ENCODE results near the gene LRP1B.

LRP1B gene

GRCh38 chr2:141943918-141944317, 186.9 kb downstream of the LRP1B start:
- no peak for DNase-seq

DNA sequence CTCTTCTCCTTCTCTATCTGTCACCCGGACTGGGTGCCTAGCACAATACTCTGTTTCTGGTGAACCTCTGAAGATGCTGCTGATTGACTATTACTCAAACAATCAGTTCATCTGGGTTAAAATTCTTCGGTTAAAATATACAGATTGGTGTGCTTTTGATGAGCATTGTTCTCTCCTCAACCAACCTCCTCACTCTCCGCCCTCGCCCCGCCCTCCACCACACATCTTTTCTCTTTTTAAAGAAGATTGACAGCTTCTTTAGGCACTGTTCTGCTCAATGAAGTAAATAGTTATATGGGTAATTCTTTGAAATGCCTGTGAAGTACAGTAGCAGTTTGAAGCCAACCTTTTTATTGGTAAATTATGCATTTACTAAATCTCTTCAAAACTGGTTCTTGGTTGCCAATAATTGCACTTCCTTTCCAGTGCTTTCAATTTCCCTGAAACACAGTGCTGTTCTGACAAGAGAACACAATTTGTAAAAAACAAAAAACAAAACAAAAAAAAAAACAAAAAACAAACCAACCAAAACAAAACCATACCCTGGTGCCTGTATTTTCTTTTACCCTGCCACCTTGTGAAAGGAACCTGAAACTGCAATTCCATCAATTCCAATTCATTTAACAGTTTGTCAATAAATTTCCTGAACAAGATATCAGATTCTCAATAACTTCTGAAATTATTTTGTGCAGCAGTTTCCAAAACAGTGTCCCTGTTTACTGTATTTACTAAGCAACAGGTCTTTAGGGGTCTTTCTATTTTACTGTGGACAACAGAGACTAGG, 188.6 kb downstream of the LRP1B start:
- no peak for DNase-seq

DNA sequence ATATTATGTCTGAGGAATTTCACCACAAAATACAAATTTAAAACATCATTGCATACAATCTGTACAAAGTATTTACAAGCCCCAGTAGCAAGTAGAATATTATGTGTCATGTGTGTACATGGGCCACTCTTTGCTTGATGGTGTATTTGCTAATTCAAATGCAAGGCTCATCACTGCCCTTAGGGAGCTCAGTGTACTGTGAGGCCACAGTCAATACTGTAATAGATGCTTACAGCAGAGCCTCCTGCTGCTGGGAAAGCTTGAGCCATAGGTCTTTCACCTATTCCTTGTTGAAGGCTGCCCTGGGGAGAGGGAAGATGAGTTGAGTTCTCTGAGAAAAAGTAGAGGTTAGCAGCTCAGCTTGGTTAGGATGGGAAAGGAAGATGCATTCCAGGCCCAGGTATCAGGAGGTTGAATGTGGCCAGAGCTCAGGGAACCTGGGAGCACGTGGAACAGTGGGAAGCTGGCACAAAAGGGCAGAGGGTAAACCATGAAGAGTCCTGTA, 189.6 kb downstream of the LRP1B start:
- no peak for DNase-seq

- no peak for DNase-seq
Observed at GRCh38 chr2:141940709-141941108, 190.1 kb downstream of the LRP1B start.

DNA sequence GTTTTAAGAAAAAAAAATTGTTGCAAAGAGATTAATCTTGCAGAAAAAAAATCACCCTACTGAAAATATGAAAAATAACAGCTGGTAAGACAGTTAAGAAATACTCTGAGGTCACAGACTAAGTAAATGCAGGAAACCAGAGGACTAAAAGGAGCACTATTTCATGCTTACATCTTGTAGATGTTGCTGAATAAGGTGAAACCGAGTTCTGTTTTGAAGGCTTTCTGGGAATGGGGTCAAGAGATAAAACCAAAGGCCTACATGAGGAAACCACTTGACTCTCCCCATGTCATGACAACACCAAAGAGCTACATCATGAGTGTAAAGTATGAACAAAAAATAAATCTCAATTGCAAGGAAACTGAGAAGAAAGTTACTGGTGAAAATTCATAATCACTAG, 197.6 kb downstream of the LRP1B start:
- no peak for DNase-seq

- no peak for DNase-seq
Observed at GRCh38 chr2:141932261-141932660, 198.6 kb downstream of the LRP1B start.

DNA sequence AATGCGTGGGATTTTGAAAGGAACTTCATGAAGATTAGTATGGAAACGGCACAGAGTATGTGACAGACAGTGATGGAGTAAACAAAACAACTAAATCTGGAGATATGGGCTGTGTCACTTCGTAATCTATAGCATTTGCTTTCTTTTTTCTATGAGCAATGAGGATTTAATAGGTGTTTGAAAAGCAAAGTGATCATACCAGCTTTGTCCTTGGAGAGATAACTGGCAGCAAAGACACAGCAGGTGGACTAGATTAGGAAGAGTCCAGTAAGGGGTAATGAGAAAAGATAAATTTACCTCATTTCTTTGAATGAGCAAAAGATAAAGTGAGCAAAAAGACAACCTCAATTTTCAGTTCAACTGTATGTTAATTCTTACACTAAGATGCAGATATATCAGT, 199.0 kb downstream of the LRP1B start:
- DNase-seq, result no peak

DNA sequence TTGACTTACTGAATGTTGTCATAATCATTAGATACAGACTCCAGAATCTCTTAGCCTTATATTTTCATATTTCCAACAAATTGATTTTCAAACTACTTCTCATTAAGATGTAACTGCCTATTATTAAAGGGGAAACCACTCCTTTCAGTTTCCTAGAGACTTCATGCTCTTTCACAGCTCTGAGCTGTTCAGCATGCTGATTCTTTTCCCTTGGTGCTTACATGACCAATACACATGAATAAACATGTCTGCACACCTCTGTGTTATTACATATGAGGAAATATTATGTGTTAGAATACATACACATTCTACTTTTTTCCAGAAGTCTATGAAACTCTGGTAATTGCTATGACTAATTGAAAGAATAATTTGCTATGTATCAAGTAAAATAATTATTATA, 200.0 kb downstream of the LRP1B start:
- DNase-seq, result no peak

GRCh38 chr2:141929331-141930252, 201.2 kb downstream of the LRP1B start:
- DNase-seq, result no peak

DNA sequence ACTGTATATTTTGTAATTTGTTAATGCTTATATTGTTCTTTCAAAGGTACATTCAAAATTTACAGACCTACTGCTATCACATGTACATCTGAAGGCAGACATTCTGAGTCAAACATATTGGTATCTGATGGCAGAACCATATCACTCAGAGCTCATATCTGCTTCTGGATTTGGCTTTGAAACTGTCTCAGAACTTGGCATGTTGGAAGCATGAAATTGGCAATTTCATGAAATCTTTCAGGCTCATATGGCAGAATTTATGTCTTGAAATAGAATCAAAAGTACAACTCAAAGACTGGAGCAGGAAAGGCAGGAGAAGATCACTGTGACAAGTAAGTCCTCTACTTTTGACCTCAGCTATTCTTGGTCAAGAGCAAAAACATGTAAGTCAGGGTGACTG, 202.3 kb downstream of the LRP1B start:
- no peak for DNase-seq

DNA sequence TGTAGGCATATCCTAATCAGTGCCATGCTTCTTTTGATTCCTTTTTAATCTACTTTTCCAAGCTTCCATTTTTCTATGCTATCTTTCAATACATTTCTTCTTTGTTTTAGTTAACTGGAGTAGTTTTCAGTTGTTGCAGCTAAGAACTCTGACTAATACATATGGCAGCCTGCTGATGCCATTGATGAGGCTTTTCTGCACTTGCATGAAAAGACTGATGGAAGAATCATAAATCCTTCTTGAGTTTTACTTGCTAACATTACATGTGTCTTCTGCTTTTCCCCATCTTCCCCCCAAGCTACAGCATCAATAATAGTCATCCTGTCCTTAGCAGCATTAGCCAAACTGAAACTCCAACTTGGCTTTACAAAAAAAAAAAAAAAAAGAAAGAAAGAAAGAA, 203.3 kb downstream of the LRP1B start:
- no peak for DNase-seq

DNA sequence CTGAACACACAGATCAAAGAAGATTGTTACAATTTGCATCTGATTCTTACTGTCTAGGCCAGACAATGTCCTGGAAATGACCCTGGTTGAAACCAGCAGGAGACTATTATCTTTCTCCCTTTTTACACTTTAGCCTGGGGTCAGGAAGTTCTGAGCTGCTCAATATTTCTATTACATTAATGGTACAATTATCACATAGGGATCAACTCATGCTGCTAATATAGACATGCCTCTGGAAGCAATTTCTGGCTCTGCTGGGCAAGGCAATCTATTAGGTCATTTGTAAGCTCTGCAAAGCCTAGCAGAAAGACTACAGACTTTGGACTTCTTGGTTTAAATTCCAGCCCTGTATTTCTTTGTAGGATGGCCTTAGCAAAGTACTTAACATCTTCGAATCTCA, 205.3 kb downstream of the LRP1B start:
- no peak for DNase-seq

DNA sequence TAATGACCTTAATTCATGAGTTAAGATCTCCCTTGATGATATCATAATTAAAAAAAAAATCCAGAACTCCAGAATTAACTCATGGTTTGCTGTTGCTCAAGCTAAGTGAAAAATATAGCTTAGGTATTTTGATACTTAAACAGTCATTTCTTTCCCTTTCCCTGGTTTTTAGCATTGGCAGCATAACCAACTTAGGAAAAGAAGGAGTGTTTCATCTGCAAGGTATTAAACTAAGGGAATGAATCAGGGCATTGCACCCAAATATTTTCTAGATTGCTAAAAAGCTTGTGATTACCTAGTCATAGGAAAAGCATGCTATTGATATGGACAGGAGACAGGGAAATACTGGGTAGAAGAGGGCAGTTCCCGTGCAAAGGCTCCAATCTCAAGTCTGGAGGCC, 207.2 kb downstream of the LRP1B start:
- no peak for DNase-seq

- DNase-seq, result no peak
Observed at GRCh38 chr2:141911485-141912066, 219.2 kb downstream of the LRP1B start.

DNA sequence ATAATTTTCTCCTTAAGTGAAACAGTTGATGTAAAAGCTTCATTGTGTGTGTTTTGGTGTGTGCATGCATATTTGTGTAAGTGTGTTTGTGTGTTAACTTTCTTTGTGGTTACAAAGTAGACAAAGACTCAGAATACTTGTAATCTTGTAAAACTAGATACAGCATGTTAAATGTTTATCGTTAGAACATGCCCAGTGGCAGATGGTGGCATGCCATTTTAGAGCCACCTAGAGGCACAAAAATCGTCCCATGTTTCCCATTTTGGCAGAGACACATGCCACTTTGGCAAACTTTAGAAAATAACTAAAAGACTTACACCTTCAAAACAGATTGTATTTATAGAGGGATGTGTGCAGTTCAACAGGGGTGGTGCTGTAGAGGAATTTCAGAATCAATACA, 224.1 kb downstream of the LRP1B start:
- DNase-seq, result no peak

GRCh38 chr2:141900826-141901225, 230.0 kb downstream of the LRP1B start:
- DNase-seq, result no peak

DNA sequence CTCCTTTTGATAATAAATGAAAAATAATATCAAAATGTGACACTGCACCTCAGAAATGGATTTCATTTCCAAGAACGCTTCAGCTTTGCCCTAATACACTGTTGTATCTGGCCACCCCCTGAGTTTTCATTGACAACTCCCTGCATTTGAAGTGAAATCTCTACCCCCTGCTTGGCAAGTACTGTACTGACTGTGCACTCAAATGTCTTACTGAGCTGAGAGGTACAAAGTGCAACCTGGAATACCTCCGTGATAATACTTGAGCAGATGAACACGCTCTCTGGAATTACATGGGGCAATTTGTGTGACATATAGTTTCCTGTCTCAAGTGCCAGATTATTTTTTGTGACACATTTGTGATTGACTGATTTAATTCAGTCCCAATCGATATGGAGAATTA, 231.1 kb downstream of the LRP1B start:
- DNase-seq, result no peak

GRCh38 chr2:141889788-141890187, 241.0 kb downstream of the LRP1B start:
- no peak for DNase-seq

GRCh38 chr2:141888987-141889555, 241.7 kb downstream of the LRP1B start:
- DNase-seq, result no peak

DNA sequence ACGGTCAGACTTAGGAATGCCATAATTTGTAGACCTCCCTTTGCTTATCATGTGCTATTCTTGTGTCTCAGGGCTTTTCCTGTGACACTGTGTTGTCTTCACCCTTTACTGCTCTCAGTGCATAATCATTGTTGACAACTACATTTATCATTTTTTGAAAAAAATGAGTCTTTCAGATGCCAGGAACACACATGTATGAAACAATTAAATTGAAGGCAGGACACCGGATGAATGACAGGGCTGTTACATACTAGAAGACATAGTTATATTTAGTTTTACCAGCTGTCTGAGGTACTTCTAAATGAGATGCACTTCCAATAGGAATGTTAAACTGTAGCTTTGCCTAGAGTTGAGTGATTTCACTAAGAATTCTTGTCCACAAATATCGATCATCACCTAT, 243.5 kb downstream of the LRP1B start:
- no peak for DNase-seq

DNA sequence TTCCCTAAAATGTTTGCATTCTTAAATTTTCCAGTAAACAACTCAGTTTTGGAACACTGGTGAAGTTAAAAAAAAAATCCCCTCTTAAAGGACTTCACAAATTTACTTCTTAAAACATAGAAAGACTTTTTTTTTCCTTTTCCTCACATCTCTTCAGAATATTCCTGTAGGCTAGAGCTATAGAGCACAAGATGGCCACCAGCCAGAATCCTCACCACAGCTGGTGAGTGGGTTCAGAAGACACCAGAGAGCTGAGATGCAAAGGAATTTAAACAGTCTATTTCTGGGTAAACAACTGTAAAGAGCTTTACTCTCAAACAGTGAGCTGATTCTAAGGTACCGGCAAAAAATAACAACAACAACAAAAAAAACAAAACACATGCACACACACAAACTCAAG, 252.8 kb downstream of the LRP1B start:
- DNase-seq, result no peak

DNA sequence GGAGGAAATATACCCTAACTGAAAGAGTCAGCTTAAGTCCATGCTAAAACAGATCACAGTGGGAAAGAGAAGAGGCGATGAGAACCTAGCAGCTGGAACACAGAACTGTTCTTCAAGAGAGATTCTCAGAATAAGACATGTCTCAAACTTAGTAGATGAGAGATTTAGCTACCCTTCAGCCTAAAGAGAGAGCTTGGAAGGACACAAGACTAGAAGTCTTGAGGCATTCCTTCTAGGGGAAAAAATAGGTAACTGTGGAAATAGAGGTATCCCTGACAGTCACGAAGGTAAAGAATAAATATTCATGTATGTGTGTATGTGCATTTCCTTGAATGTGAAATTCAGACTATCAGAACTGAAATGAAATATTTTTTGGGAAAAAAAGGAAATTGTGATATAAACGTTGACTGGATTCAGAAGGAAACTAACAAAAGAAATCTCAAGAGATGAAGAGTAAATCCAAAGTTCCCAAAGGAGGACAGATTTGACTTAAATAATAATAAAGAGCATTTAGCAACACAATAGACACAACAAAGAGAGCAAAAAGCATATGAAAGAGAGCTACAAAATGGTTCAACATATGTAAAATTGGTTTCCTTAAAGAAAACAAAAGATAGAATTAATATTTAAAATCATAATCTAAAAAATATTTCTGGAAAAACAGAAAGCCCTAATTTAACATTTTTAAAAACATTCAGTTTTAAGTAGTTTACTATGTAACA, 258.7 kb downstream of the LRP1B start:
- DNase-seq, result no peak

DNA sequence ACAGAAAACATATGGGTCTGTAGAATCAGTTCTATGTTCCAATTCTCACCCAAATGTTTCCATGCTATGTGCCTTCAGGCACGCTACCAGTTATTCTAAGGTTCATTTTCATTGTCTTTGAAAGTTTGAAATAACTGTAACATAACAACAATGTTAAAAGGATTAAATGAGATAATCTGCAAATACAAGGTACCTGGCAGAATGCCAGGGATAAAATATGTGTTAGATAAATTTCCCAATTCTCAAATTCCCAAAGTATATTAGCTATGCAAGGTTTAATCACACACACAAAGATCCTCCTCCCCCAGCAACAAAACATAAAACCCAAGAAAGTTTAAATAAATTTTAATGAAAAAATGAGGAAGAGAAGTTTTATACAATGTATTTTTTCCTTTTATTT, 261.2 kb downstream of the LRP1B start:
- DNase-seq, result no peak

Measured in stimulated activated CD4-positive, alpha-beta T cell treated with anti-CD3 and anti-CD28 coated beads, Interleukin-4, amount 100 ng/mL, for 1 hour (primary cell).